Keratinocyte (primary cell): ENCODE results near the gene PPARD. TPM values are rescaled to one million over a fixed set of nuclear protein-coding genes. Genes with fewer than 3 reads are reported as not detected.
A peak's percentile ranks its signal among the peaks of the same experiment; 100 is the strongest.

ENCODE experiments used
- DNase-seq: peaks from one replicate; pipeline ENCODE4 v3.0.0-alpha.2; 2011; ENCODE audit warnings: low read depth, missing footprints, low spot score
- FAIRE-seq: peaks from 2 replicates; lab custom pipeline; 2011; peaks lifted over from hg19 to GRCh38; lab: Jason Lieb, UNC
- H2AFZ ChIP-seq: 2 replicates; pipeline ENCODE4 v1.6.0; 2012; ENCODE audit warnings: low read length, control low read depth, inconsistent platforms; ENCODE audit not compliant: control insufficient read depth
- H3K27ac ChIP-seq: 2 replicates; pipeline ENCODE4 v1.5.1; 2011; ENCODE audit warnings: low read length; ENCODE audit not compliant: control insufficient read depth, insufficient read depth
- H3K27me3 ChIP-seq: 3 replicates; pipeline ENCODE4 v1.6.0; 2011; ENCODE audit warnings: low read length; ENCODE audit not compliant: control insufficient read depth, insufficient read depth; ENCODE audit errors: extremely low read depth
- H3K36me3 ChIP-seq, 2 experiments: 2 replicates in 1 of 2; 3 replicates in 1 of 2; pipeline ENCODE4 v1.5.1; 2011; ENCODE audit warnings: low read length in 2 of 2, mild to moderate bottlenecking in 1 of 2; ENCODE audit not compliant: control insufficient read depth in 2 of 2, insufficient read depth in 2 of 2; ENCODE audit errors: extremely low read depth in 1 of 2
- H3K4me1 ChIP-seq: 3 replicates; pipeline ENCODE4 v1.5.1; 2011; ENCODE audit warnings: low read length; ENCODE audit not compliant: control insufficient read depth, insufficient read depth; ENCODE audit errors: extremely low read depth
- H3K4me2 ChIP-seq: 3 replicates; pipeline ENCODE4 v1.6.0; 2011; ENCODE audit warnings: low read depth, low read length; ENCODE audit not compliant: control insufficient read depth, insufficient read depth; ENCODE audit errors: extremely low read depth
- H3K4me3 ChIP-seq, 3 experiments: fragments of 200-600 bp in 1 of 3; sonication (generic) in 1 of 3; 2 replicates in 2 of 3; 3 replicates in 1 of 3; pipeline ENCODE4 v1.5.1; 2011 to 2016; ENCODE audit warnings: low read length in 3 of 3, mild to moderate bottlenecking in 3 of 3, control low read depth in 2 of 3, inconsistent platforms in 1 of 3, low read depth in 1 of 3, mixed read lengths in 1 of 3, mixed run types in 1 of 3, moderate library complexity in 1 of 3; ENCODE audit not compliant: control insufficient read depth in 2 of 3, insufficient read depth in 2 of 3; ENCODE audit errors: extremely low read depth in 1 of 3
- H3K79me2 ChIP-seq: 2 replicates; pipeline ENCODE4 v1.6.0; 2012; ENCODE audit warnings: low read length; ENCODE audit not compliant: control insufficient read depth, insufficient read depth
- H3K9ac ChIP-seq: 3 replicates; pipeline ENCODE4 v1.6.0; 2011; ENCODE audit warnings: low read length; ENCODE audit not compliant: control insufficient read depth, insufficient read depth; ENCODE audit errors: extremely low read depth
- H3K9me1 ChIP-seq: 3 replicates; pipeline ENCODE4 v1.6.0; 2011; ENCODE audit warnings: low read length; ENCODE audit not compliant: control insufficient read depth, insufficient read depth; ENCODE audit errors: extremely low read depth
- H3K9me3 ChIP-seq: 2 replicates; pipeline ENCODE4 v1.5.1; 2012; ENCODE audit warnings: low read depth, low read length; ENCODE audit not compliant: control insufficient read depth
- H4K20me1 ChIP-seq: 3 replicates; pipeline ENCODE4 v1.6.0; 2011; ENCODE audit warnings: low read length; ENCODE audit not compliant: control insufficient read depth, insufficient read depth; ENCODE audit errors: extremely low read depth
- CTCF ChIP-seq, 3 experiments: IDR thresholded peaks in 1 of 3; conservative IDR thresholded peaks in 1 of 3; optimal IDR thresholded peaks in 1 of 3; 2 replicates in 2 of 3; 3 replicates in 1 of 3; pipeline versions ENCODE3 to v1.5.1; 2011; ENCODE audit warnings: low read length in 3 of 3, mild to moderate bottlenecking in 3 of 3, moderate library complexity in 2 of 3, control low read depth in 1 of 3, inconsistent platforms in 1 of 3; ENCODE audit not compliant: insufficient read depth in 2 of 3; ENCODE audit errors: extremely low read depth in 1 of 3
- EZH2 ChIP-seq: IDR thresholded peaks from one replicate; pipeline ENCODE4 v1.6.1; 2012; ENCODE audit warnings: inconsistent platforms, mild to moderate bottlenecking, low read length, moderate library complexity
- dilution Hi-C: fragments of 300-500 bp; cut with MboI; formaldehyde crosslinking; loops from one replicate; pipeline ENCODE4 v1.7.0; 2020; ENCODE audit warnings: low sequenced_read_pairs; ENCODE audit not compliant: extremely low pct_ligation_motif_present
- polyA plus RNA-seq, 5 experiments: library from polyadenylated mRNA; depleted of rRNA in 3 of 5; stranded (reverse) in 3 of 5; stranded (forward) in 1 of 5; unstranded in 1 of 5; fragments of >200 nt; gene quantifications; 1 replicate in 1 of 5; 2 replicates in 3 of 5; 3 replicates in 1 of 5; pipeline versions ENCODE4 v1.2.1 to v1.2.3, GENCODE V29; 2011 to 2012; ENCODE audit warnings: missing spikeins in 2 of 5, low read depth in 1 of 5, low replicate concordance in 1 of 5

Gene PPARD
- polyA plus RNA-seq, 1 donor (not counting 4 experiments of a cell fraction or from before 2014, with no cell fraction given) = 15.1 TPM

GRCh38 chr6:35471836-35472345, 129.5 kb downstream of the PPARD start:
- Histone ChIP-seq H3K9me1 (peaks cover 3% of the 10 kb centered on the region), H3K79me2 (peaks cover 28% of the 10 kb centered on the region), H3K36me3 (peaks cover 16 to 56% of the 10 kb centered on the region in 2 experiments), H3K27me3 (no peaks in the 10 kb centered on the region), H3K9ac (peak overlapping the region; percentile 43), H3K27ac (peak overlapping the region; percentile 5), H3K9me3 (no peaks in the 10 kb centered on the region), H2AFZ (no peak overlapping the region), H3K4me3 (peak overlapping the region in 1 of 3 experiments; percentile 0), H3K4me1 (peaks cover 15% of the 10 kb centered on the region), H3K4me2 (no peak overlapping the region), H4K20me1 (peaks cover 41% of the 10 kb centered on the region)
- no peak for TF ChIP-seq CTCF (optimal IDR thresholded peaks at IDR 0.05 in 1 of 3, IDR thresholded peaks at IDR 0.05 in 1 of 3, conservative IDR thresholded peaks at IDR 0.05 in 1 of 3; ENCODE audit: extremely low read depth in 1 of 3, insufficient read depth in 2 of 3, low read length in 3 of 3)
- TF ChIP-seq EZH2 = no peak
- DNase-seq (no peak), FAIRE-seq (no peak)
- dilution Hi-C loops = no loop called here

GRCh38 chr6:35473075-35473849, 130.9 kb downstream of the PPARD start:
- H2AFZ ChIP-seq = no peak overlapping the region
- no peak for FAIRE-seq
- H3K9me3 ChIP-seq = no peaks in the 10 kb centered on the region
- no peak for TF ChIP-seq EZH2
- no peak for TF ChIP-seq CTCF (optimal IDR thresholded peaks at IDR 0.05 in 1 of 3, IDR thresholded peaks at IDR 0.05 in 1 of 3, conservative IDR thresholded peaks at IDR 0.05 in 1 of 3; ENCODE audit: extremely low read depth in 1 of 3, insufficient read depth in 2 of 3, low read length in 3 of 3)
- H3K27ac ChIP-seq = no peak overlapping the region
- peaks cover 16 to 56% of the 10 kb centered on the region in 2 experiments for H3K36me3 ChIP-seq
- no peak for DNase-seq
- H3K9ac ChIP-seq = no peak overlapping the region
- peaks cover 8% of the 10 kb centered on the region for H3K4me1 ChIP-seq
- H3K79me2 ChIP-seq = peaks cover 28% of the 10 kb centered on the region
- no peaks in the 10 kb centered on the region for H3K27me3 ChIP-seq
- peaks cover 3% of the 10 kb centered on the region for H3K9me1 ChIP-seq
- peaks cover 41% of the 10 kb centered on the region for H4K20me1 ChIP-seq
- dilution Hi-C loops = no loop called here
- no peak overlapping the region for H3K4me2 ChIP-seq
- H3K4me3 ChIP-seq = no peak overlapping the region
